ENCODE measurements around the gene SERPINF2. TPM values are rescaled to one million over a fixed set of nuclear protein-coding genes. Genes with fewer than 3 reads are reported as not detected.

Gene SERPINF2
- total RNA-seq, 1 experiment from 2014 or later = 59.9 TPM

DNA sequence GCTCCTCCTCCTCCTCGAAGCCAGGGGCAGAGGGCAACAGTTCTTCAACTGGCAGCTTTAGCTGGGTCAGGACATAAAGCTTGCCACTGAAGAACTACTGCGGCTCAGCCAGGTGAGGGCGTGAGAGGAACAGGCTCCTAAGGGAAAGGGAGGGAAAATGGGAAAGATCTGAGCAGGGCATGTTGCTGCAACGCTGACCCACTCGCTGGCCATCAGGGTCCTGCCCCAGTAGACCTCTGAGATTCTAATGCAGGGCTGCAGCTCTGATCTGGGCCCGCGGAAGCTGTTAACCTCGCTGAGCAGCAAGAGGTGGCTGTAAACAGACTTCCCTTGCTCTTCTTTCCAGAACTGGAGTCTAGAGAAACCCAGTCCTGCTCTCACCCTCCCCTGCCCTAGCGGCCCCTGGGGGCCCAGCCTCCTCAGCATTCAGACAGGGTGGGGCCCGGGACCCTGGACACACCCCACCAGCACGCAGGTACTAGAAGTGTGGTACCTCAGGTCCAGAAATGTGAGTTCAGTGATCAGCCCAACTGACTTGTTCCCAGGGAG lies 28.7 kb upstream of the SERPINF2 start:
- H3K27ac Mint-ChIP-seq (ENCODE audit: unreplicated experiment) = peak overlapping the region; percentile 99
- Histone ChIP-seq H3K36me3 (ENCODE audit: control insufficient read depth, insufficient read depth, low read length) (peaks cover 5% of the 10 kb centered on the region), H3K9me3 (no peaks in the 10 kb centered on the region), H3K4me3 (ENCODE audit: low read depth, low read length) (peak overlapping the region; percentile 94), H3K4me1 (peaks cover 36% of the 10 kb centered on the region), H3K27me3 (replicated peaks; ENCODE audit: control insufficient read depth, insufficient read depth, low read length) (no peaks in the 10 kb centered on the region)
- peak overlapping the region; percentile 85 for H3K4me3 Mint-ChIP-seq (ENCODE audit: unreplicated experiment)
- POLR2A ChIA-PET = interaction anchor here (0.6 to 2.5 kb wide), 5 partner anchors 10 to 72 kb away, joined by 3 to 20 read pairs (median 3); partner anchors contain the start of genes PRPF8 and WDR81
- no peaks in the 10 kb centered on the region for H3K27me3 Mint-ChIP-seq (ENCODE audit: insufficient read depth, unreplicated experiment)
- intact Hi-C loops (cut with micrococcal nuclease; ENCODE audit: unreplicated experiment) = loop anchor here (2.0 to 10.0 kb wide), 2 partner anchors 45 to 151 kb away; no protein-coding TSS in a partner anchor
- DNase-seq = peak; percentile 78 to 85
- no peaks in the 10 kb centered on the region for H3K9me3 Mint-ChIP-seq (ENCODE audit: unreplicated experiment)
- peaks cover 76% of the 10 kb centered on the region for H3K36me3 Mint-ChIP-seq (ENCODE audit: insufficient read depth, unreplicated experiment)
- peaks cover 45% of the 10 kb centered on the region for H3K4me1 Mint-ChIP-seq (ENCODE audit: low read depth, unreplicated experiment)
- CTCF ChIA-PET = interaction anchor here (0.7 to 2.5 kb wide), 8 partner anchors 8 to 151 kb away, joined by 3 to 28 read pairs (median 4); partner anchors contain the start of genes RILP, RPA1 and SMYD4
- TF ChIP-seq, protein P1, sequence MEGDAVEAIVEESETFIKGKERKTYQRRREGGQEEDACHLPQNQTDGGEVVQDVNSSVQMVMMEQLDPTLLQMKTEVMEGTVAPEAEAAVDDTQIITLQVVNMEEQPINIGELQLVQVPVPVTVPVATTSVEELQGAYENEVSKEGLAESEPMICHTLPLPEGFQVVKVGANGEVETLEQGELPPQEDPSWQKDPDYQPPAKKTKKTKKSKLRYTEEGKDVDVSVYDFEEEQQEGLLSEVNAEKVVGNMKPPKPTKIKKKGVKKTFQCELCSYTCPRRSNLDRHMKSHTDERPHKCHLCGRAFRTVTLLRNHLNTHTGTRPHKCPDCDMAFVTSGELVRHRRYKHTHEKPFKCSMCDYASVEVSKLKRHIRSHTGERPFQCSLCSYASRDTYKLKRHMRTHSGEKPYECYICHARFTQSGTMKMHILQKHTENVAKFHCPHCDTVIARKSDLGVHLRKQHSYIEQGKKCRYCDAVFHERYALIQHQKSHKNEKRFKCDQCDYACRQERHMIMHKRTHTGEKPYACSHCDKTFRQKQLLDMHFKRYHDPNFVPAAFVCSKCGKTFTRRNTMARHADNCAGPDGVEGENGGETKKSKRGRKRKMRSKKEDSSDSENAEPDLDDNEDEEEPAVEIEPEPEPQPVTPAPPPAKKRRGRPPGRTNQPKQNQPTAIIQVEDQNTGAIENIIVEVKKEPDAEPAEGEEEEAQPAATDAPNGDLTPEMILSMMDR (IDR thresholded peaks at IDR 0.05; ENCODE audit: insufficient read depth in 1 of 2, low read depth in 1 of 2, low read length in 1 of 2, severe bottlenecking in 1 of 2, unreplicated experiment in 1 of 2) = peak; percentile 52 to 73
- BruUV-seq (replicated peaks) = no TSS peak

DNA sequence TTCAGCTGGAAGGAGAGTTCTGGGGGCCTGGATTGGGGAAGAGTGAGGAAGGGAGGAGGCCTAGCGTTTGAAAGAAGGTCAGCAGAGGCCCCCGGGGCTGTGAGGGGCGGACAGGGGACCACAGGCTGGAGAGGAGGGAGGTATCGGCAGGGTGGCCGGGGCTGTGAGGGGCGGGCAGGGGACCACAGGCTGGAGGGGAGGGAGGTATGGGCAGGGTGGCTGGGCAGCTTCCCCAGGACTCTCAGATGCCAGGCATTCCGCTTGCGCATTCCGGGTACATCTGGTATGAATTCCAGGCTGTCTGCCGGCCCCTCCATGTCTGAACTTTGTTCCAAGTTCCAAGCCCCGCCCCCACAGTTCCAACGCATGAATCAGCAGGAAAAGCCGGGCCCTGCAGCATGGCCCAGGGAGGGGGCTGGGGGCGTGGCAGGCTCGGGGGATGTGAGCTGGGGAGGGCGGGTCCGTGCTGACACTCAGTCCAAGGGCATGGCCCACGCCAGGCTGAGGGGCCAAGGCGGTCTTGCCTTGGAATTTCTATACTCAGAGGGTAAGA lies 28.2 kb upstream of the SERPINF2 start:
- TF ChIP-seq, protein P1 (IDR thresholded peaks at IDR 0.05; ENCODE audit: insufficient read depth in 1 of 2, low read depth in 1 of 2, low read length in 1 of 2, severe bottlenecking in 1 of 2, unreplicated experiment in 1 of 2) = no peak
- peak overlapping the region; percentile 99 for H3K27ac Mint-ChIP-seq (ENCODE audit: unreplicated experiment)
- H3K4me3 ChIP-seq (ENCODE audit: low read depth, low read length) = peak overlapping the region; percentile 94
- H3K9me3 ChIP-seq = no peaks in the 10 kb centered on the region
- CTCF ChIA-PET = interaction anchor here (0.8 to 2.5 kb wide), 6 partner anchors 8 to 151 kb away, joined by 3 to 28 read pairs (median 5); partner anchors contain the start of gene RILP
- peaks cover 45% of the 10 kb centered on the region for H3K4me1 Mint-ChIP-seq (ENCODE audit: low read depth, unreplicated experiment)
- peaks cover 5% of the 10 kb centered on the region for H3K36me3 ChIP-seq (ENCODE audit: control insufficient read depth, insufficient read depth, low read length)
- peak overlapping the region; percentile 85 for H3K4me3 Mint-ChIP-seq (ENCODE audit: unreplicated experiment)
- BruUV-seq (replicated peaks) = no TSS peak
- H3K4me1 ChIP-seq = peaks cover 36% of the 10 kb centered on the region
- H3K27me3 Mint-ChIP-seq (ENCODE audit: insufficient read depth, unreplicated experiment) = no peaks in the 10 kb centered on the region
- DNase-seq = peak; percentile 100
- intact Hi-C loops (cut with micrococcal nuclease; ENCODE audit: unreplicated experiment) = loop anchor here (2.0 to 10.0 kb wide), 2 partner anchors 46 to 150 kb away; no protein-coding TSS in a partner anchor
- no peaks in the 10 kb centered on the region for H3K27me3 ChIP-seq (replicated peaks; ENCODE audit: control insufficient read depth, insufficient read depth, low read length)
- POLR2A ChIA-PET = interaction anchor here (1.0 to 3.4 kb wide), 4 partner anchors 30 to 65 kb away, joined by 3 to 81 read pairs (median 12); partner anchors contain the start of gene PRPF8
- no peaks in the 10 kb centered on the region for H3K9me3 Mint-ChIP-seq (ENCODE audit: unreplicated experiment)
- H3K36me3 Mint-ChIP-seq (ENCODE audit: insufficient read depth, unreplicated experiment) = peaks cover 76% of the 10 kb centered on the region

DNA sequence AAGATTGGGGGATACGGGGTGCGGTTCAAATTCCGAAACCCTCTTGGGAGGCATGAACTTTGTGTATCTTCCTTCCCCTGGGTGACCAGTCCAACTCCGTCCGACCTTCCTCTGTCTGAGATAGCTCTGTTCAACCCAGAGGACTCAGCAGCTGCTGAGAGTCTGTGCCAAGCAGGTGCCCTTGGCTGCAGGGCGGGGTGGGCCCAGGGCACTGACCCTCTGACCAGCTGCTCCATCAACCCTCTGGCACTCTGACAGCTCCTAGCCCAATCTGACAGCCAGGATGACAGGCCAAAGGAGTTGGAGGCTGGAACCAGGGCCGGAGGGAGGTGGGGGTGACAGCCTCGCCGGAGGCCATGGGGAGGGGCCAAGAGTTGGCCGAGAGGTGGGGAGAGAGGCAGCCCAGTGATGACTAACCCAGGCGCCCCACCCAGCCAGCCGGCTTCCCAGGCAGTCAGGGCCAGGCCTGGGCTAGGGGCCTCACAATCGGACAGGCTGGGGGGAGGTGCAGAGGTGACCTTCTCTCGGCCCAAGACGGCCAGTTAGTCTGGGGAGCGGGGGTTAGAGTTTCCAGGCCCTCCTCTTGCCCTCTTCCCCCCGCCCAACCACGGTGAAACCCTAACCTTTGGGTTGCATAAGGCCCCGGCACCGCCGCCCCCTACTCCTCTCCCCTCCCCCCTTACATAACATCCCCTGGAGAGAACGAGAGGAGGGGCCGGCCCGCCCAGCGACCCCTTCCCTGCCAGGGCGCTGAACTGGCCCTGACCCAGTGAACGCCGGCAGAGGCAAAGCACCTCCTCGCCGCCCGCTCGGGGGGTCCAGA lies 27.5 kb upstream of the SERPINF2 start:
- Mint-ChIP-seq H3K27me3 (ENCODE audit: insufficient read depth, unreplicated experiment) (no peaks in the 10 kb centered on the region), H3K9me3 (ENCODE audit: unreplicated experiment) (no peaks in the 10 kb centered on the region), H3K4me3 (ENCODE audit: unreplicated experiment) (peak overlapping the region; percentile 85), H3K36me3 (ENCODE audit: insufficient read depth, unreplicated experiment) (peaks cover 76% of the 10 kb centered on the region), H3K27ac (ENCODE audit: unreplicated experiment) (peak overlapping the region; percentile 99), H3K4me1 (ENCODE audit: low read depth, unreplicated experiment) (peaks cover 45% of the 10 kb centered on the region)
- peaks cover 36% of the 10 kb centered on the region for H3K4me1 ChIP-seq
- TF ChIP-seq, protein P1 (IDR thresholded peaks at IDR 0.05; ENCODE audit: insufficient read depth in 1 of 2, low read depth in 1 of 2, low read length in 1 of 2, severe bottlenecking in 1 of 2, unreplicated experiment in 1 of 2) = no peak
- H3K4me3 ChIP-seq (ENCODE audit: low read depth, low read length) = peak overlapping the region; percentile 94
- DNase-seq = peak; percentile 94 to 95
- POLR2A ChIA-PET = interaction anchor here (0.5 to 3.4 kb wide), 13 partner anchors 9 to 577 kb away, joined by 3 to 81 read pairs (median 9); partner anchors contain the start of genes INPP5K, PRPF8, RILP and SERPINF2
- BruUV-seq (replicated peaks) = no TSS peak
- intact Hi-C loops (cut with micrococcal nuclease; ENCODE audit: unreplicated experiment) = loop anchor here (2.0 to 10.0 kb wide), 2 partner anchors 46 to 150 kb away; no protein-coding TSS in a partner anchor
- H3K36me3 ChIP-seq (ENCODE audit: control insufficient read depth, insufficient read depth, low read length) = peaks cover 5% of the 10 kb centered on the region
- no peaks in the 10 kb centered on the region for H3K9me3 ChIP-seq
- CTCF ChIA-PET = interaction anchor here (0.8 to 2.5 kb wide), 7 partner anchors 18 to 72 kb away, joined by 3 to 28 read pairs (median 12); partner anchors contain the start of gene RILP
- H3K27me3 ChIP-seq (replicated peaks; ENCODE audit: control insufficient read depth, insufficient read depth, low read length) = no peaks in the 10 kb centered on the region
